ENCODE measurements around the gene NEK6.

Gene NEK6

GRCh38 chr9:124399968-124400940, 142.5 kb downstream of the NEK6 start:
- Histone ChIP-seq H3K4me3 (ENCODE audit: insufficient read depth, low read depth, low read length) (peak overlapping the region; percentile 2), H3K4me1 (ENCODE audit: control insufficient read depth, insufficient read depth, low read length) (peaks cover 35% of the 10 kb centered on the region), H3K27ac (ENCODE audit: insufficient read depth, low read depth, low read length, poor library complexity, severe bottlenecking) (peak overlapping the region; percentile 91), H3K36me3 (ENCODE audit: control insufficient read depth, insufficient read depth, low read length) (peaks cover 8% of the 10 kb centered on the region), H3K27me3 (ENCODE audit: control insufficient read depth, insufficient read depth, low read length, poor library complexity, severe bottlenecking) (no peaks in the 10 kb centered on the region), H3K9me3 (ENCODE audit: control insufficient read depth, low read length) (no peaks in the 10 kb centered on the region)
- WGBS, 2 experiments, result 43 to 45% methylated on average over 15 of the region's 15 CpGs

Measured in ectodermal cell (in vitro differentiated cells).